ENCODE data around the gene TOP2B.
A peak's percentile ranks its signal among the peaks of the same experiment; 100 is the strongest.

Gene TOP2B

GRCh38 chr3:25652921-25653320 lies 11.8 kb downstream of the TOP2B start:
- Histone ChIP-seq H3K79me2 (ENCODE audit: insufficient read depth, low read depth) (peaks cover 87% of the 10 kb centered on the region), H3K4me2 (no peak overlapping the region), H3K9ac (no peak overlapping the region), H3K27me3 (ENCODE audit: insufficient read depth, low read depth) (no peaks in the 10 kb centered on the region), H3K36me3 (ENCODE audit: insufficient read depth) (no peaks in the 10 kb centered on the region), H2AFZ (ENCODE audit: low read depth) (no peak overlapping the region), H3K27ac (no peak overlapping the region), H3K4me1 (ENCODE audit: low read depth, poor library complexity, severe bottlenecking) (peaks cover 50% of the 10 kb centered on the region), H3K4me3 (IDR thresholded peaks at IDR 0.05; ENCODE audit: insufficient read depth, low read depth, low read length) (no peak overlapping the region), H4K20me1 (ENCODE audit: insufficient read depth) (0 out of 2 replicates have a peak, but pooled peaks cover 6% of the 10 kb centered on the region)
- no peak for TF ChIP-seq CTCF (conservative IDR thresholded peaks at IDR 0.05; ENCODE audit: low read depth, low read length)

- 0 out of 2 replicates have a peak, but pooled peaks cover 6% of the 10 kb centered on the region for H4K20me1 ChIP-seq (ENCODE audit: insufficient read depth)
- H3K27me3 ChIP-seq (ENCODE audit: insufficient read depth, low read depth), result no peaks in the 10 kb centered on the region
- no peak overlapping the region for H3K4me2 ChIP-seq
- H3K79me2 ChIP-seq (ENCODE audit: insufficient read depth, low read depth), result peaks cover 72% of the 10 kb centered on the region
- no peaks in the 10 kb centered on the region for H3K36me3 ChIP-seq (ENCODE audit: insufficient read depth)
- no peak overlapping the region for H3K27ac ChIP-seq
- no peak overlapping the region for H3K4me3 ChIP-seq (IDR thresholded peaks at IDR 0.05; ENCODE audit: insufficient read depth, low read depth, low read length)
- peaks cover 32% of the 10 kb centered on the region for H3K4me1 ChIP-seq (ENCODE audit: low read depth, poor library complexity, severe bottlenecking)
- H2AFZ ChIP-seq (ENCODE audit: low read depth), result no peak overlapping the region
- H3K9ac ChIP-seq, result no peak overlapping the region
- no peak for TF ChIP-seq CTCF (conservative IDR thresholded peaks at IDR 0.05; ENCODE audit: low read depth, low read length)
These were observed 15.5 kb downstream of the TOP2B start for GRCh38 chr3:25648925-25649830.

GRCh38 chr3:25648107-25648535 lies 16.6 kb downstream of the TOP2B start:
- no peak overlapping the region; the same call in 1 of the 2 replicates for H3K27ac ChIP-seq
- H4K20me1 ChIP-seq (ENCODE audit: insufficient read depth), result 0 out of 2 replicates have a peak, but pooled peaks cover 6% of the 10 kb centered on the region
- H3K9ac ChIP-seq, result no peak overlapping the region
- peaks cover 61% of the 10 kb centered on the region for H3K79me2 ChIP-seq (ENCODE audit: insufficient read depth, low read depth)
- TF ChIP-seq CTCF (conservative IDR thresholded peaks at IDR 0.05; ENCODE audit: low read depth, low read length), result peak; percentile 85
- no peaks in the 10 kb centered on the region for H3K27me3 ChIP-seq (ENCODE audit: insufficient read depth, low read depth)
- no peak overlapping the region for H3K4me3 ChIP-seq (IDR thresholded peaks at IDR 0.05; ENCODE audit: insufficient read depth, low read depth, low read length)
- H3K4me1 ChIP-seq (ENCODE audit: low read depth, poor library complexity, severe bottlenecking), result peaks cover 25% of the 10 kb centered on the region
- no peaks in the 10 kb centered on the region for H3K36me3 ChIP-seq (ENCODE audit: insufficient read depth)
- H3K4me2 ChIP-seq, result no peak overlapping the region; the same call in 1 of the 2 replicates
- no peak overlapping the region for H2AFZ ChIP-seq (ENCODE audit: low read depth)

GRCh38 chr3:25635038-25635437 lies 29.7 kb downstream of the TOP2B start:
- H2AFZ ChIP-seq (ENCODE audit: low read depth), result no peak overlapping the region
- no peaks in the 10 kb centered on the region for H3K36me3 ChIP-seq (ENCODE audit: insufficient read depth)
- no peaks in the 10 kb centered on the region for H4K20me1 ChIP-seq (ENCODE audit: insufficient read depth)
- no peak overlapping the region for H3K9ac ChIP-seq
- H3K79me2 ChIP-seq (ENCODE audit: insufficient read depth, low read depth), result no peaks in the 10 kb centered on the region
- H3K4me2 ChIP-seq, result no peak overlapping the region
- H3K27ac ChIP-seq, result no peak overlapping the region
- no peak for TF ChIP-seq CTCF (conservative IDR thresholded peaks at IDR 0.05; ENCODE audit: low read depth, low read length)
- H3K27me3 ChIP-seq (ENCODE audit: insufficient read depth, low read depth), result no peaks in the 10 kb centered on the region
- no peaks in the 10 kb centered on the region for H3K4me1 ChIP-seq (ENCODE audit: low read depth, poor library complexity, severe bottlenecking)
- H3K4me3 ChIP-seq (IDR thresholded peaks at IDR 0.05; ENCODE audit: insufficient read depth, low read depth, low read length), result no peak overlapping the region
